Measurements from ENCODE around the gene ZFR.

- TF ChIP-seq POLR2A (IDR thresholded peaks at IDR 0.05; ENCODE audit: low read depth, low read length) (no peak), TAF1 (IDR thresholded peaks at IDR 0.05; ENCODE audit: low read depth, low read length) (no peak), POLR2AphosphoS5 (IDR thresholded peaks at IDR 0.05; ENCODE audit: low read depth, low read length) (no peak), SPI1 (IDR thresholded peaks at IDR 0.05; ENCODE audit: low read depth, low read length) (no peak), PAX5 (IDR thresholded peaks at IDR 0.05; ENCODE audit: insufficient read depth, low read length, severe bottlenecking) (no peak), POU2F2 (IDR thresholded peaks at IDR 0.05; ENCODE audit: low read depth, low read length) (no peak)
These were observed 14.4 kb upstream of the ZFR start for GRCh38 chr5:32458880-32459495.

Measured in GM12891 (cell line).